ENCODE measurements around the gene ACO2. TPM values are rescaled to one million over a fixed set of nuclear protein-coding genes. Genes with fewer than 3 reads are reported as not detected.

The ACO2 gene
- total RNA-seq, 1 donor from 2014 or later = 77.3 TPM

GRCh38 chr22:41544671-41545476, 76.0 kb downstream of the ACO2 start:
- peaks cover 32% of the 10 kb centered on the region for H3K4me1 Mint-ChIP-seq (ENCODE audit: unreplicated experiment)
- no peak for DNase-seq (ENCODE audit: extremely low spot score, unreplicated experiment)
- H3K36me3 Mint-ChIP-seq (ENCODE audit: unreplicated experiment) = no peaks in the 10 kb centered on the region
- H3K27me3 Mint-ChIP-seq (ENCODE audit: unreplicated experiment) = no peaks in the 10 kb centered on the region
- H3K27ac Mint-ChIP-seq (ENCODE audit: unreplicated experiment) = peak overlapping the region; percentile 88
- peak overlapping the region; percentile 93 for H3K4me3 Mint-ChIP-seq (ENCODE audit: unreplicated experiment)
- no peaks in the 10 kb centered on the region for H3K9me3 Mint-ChIP-seq (ENCODE audit: unreplicated experiment)
- TF ChIP-seq, protein P1, sequence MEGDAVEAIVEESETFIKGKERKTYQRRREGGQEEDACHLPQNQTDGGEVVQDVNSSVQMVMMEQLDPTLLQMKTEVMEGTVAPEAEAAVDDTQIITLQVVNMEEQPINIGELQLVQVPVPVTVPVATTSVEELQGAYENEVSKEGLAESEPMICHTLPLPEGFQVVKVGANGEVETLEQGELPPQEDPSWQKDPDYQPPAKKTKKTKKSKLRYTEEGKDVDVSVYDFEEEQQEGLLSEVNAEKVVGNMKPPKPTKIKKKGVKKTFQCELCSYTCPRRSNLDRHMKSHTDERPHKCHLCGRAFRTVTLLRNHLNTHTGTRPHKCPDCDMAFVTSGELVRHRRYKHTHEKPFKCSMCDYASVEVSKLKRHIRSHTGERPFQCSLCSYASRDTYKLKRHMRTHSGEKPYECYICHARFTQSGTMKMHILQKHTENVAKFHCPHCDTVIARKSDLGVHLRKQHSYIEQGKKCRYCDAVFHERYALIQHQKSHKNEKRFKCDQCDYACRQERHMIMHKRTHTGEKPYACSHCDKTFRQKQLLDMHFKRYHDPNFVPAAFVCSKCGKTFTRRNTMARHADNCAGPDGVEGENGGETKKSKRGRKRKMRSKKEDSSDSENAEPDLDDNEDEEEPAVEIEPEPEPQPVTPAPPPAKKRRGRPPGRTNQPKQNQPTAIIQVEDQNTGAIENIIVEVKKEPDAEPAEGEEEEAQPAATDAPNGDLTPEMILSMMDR (IDR thresholded peaks at IDR 0.05) = no peak

GRCh38 chr22:41548830-41549211, 79.9 kb downstream of the ACO2 start:
- TF ChIP-seq, protein P1 (IDR thresholded peaks at IDR 0.05) = no peak
- H3K4me3 Mint-ChIP-seq (ENCODE audit: unreplicated experiment) = no peak overlapping the region
- peaks cover 8% of the 10 kb centered on the region for H3K4me1 Mint-ChIP-seq (ENCODE audit: unreplicated experiment)
- no peak for DNase-seq (ENCODE audit: extremely low spot score, unreplicated experiment)
- H3K27ac Mint-ChIP-seq (ENCODE audit: unreplicated experiment) = no peak overlapping the region
- no peaks in the 10 kb centered on the region for H3K27me3 Mint-ChIP-seq (ENCODE audit: unreplicated experiment)
- H3K36me3 Mint-ChIP-seq (ENCODE audit: unreplicated experiment) = no peaks in the 10 kb centered on the region
- no peaks in the 10 kb centered on the region for H3K9me3 Mint-ChIP-seq (ENCODE audit: unreplicated experiment)

GRCh38 chr22:41550952-41551491, 82.1 kb downstream of the ACO2 start:
- Mint-ChIP-seq H3K9me3 (ENCODE audit: unreplicated experiment) (no peaks in the 10 kb centered on the region), H3K36me3 (ENCODE audit: unreplicated experiment) (no peaks in the 10 kb centered on the region), H3K4me1 (ENCODE audit: unreplicated experiment) (peaks cover 4% of the 10 kb centered on the region)

DNA sequence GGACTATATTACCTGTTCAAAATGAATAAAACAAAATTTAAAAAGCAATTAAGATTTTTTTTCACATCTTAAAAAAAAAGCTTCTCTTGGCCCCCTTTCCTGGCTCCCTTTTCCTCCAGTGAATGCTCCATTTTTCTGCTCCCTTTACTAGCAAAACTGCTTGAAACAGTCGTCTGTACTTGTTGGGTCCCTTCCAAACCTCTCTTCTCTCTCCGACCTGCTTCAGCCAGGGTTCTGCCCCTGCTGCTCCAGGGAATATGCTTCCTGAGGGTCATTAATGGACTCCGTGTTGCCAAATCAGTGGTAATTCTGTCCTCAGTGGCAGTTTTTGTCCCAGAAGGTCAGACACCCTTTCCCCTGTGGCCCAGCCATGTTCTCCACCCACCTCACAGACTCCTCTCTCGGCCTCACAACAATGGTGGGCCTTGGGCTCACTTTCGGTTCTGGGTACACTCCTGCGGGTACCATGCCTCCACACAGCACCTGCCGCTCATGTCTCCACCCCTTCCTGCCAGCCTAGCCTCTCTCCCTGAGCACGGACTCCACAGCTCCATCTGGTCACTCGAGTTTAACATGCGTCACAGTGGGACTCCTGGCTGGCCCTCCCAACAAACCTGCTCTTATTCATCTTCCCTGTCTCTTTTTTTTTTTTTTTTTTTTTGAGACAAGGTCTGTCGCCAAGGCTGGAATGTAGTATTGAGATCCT, 83.1 kb downstream of the ACO2 start:
- H3K4me1 Mint-ChIP-seq (ENCODE audit: unreplicated experiment) = peaks cover 12% of the 10 kb centered on the region
- no peaks in the 10 kb centered on the region for H3K27me3 Mint-ChIP-seq (ENCODE audit: unreplicated experiment)
- H3K36me3 Mint-ChIP-seq (ENCODE audit: unreplicated experiment) = no peaks in the 10 kb centered on the region
- TF ChIP-seq, protein P1 (IDR thresholded peaks at IDR 0.05) = no peak
- no peak overlapping the region for H3K4me3 Mint-ChIP-seq (ENCODE audit: unreplicated experiment)
- no peak overlapping the region for H3K27ac Mint-ChIP-seq (ENCODE audit: unreplicated experiment)
- no peak for DNase-seq (ENCODE audit: extremely low spot score, unreplicated experiment)
- no peaks in the 10 kb centered on the region for H3K9me3 Mint-ChIP-seq (ENCODE audit: unreplicated experiment)

More at GRCh38 chr22:41550952-41551491, 82.1 kb downstream of the ACO2 start:
- no peak overlapping the region for H3K27ac Mint-ChIP-seq (ENCODE audit: unreplicated experiment)
- DNase-seq (ENCODE audit: extremely low spot score, unreplicated experiment) = no peak
- no peak overlapping the region for H3K4me3 Mint-ChIP-seq (ENCODE audit: unreplicated experiment)
- TF ChIP-seq, protein P1 (IDR thresholded peaks at IDR 0.05) = no peak
- no peaks in the 10 kb centered on the region for H3K27me3 Mint-ChIP-seq (ENCODE audit: unreplicated experiment)

All from osteocyte (in vitro differentiated cells).